Memory B cell (primary cell): ENCODE results near the gene PCSK6.

Source experiments
- ATAC-seq: fragments of 150-1000 bp; cut with Tn5 transposase; 2 replicates; pipeline ENCODE4 v1.10.0; 2021; ENCODE audit warnings: low read depth, mild to moderate bottlenecking, moderate library complexity
- DNase-seq, 2 donors: peaks; one replicate each; pipeline ENCODE4 v3.0.0; 2022; ENCODE audit warnings: low spot score in 2 of 2
- H3K27ac Mint-ChIP-seq: one replicate; pipeline ENCODE4 v1.8.0; 2022; ENCODE audit warnings: mild to moderate bottlenecking, moderate library complexity, mixed read lengths
- H3K27me3 Mint-ChIP-seq: one replicate; pipeline ENCODE4 v1.8.0; 2022; ENCODE audit warnings: mixed read lengths
- H3K36me3 Mint-ChIP-seq: one replicate; pipeline ENCODE4 v1.8.0; 2022; ENCODE audit warnings: mild to moderate bottlenecking, mixed read lengths
- H3K4me1 Mint-ChIP-seq: one replicate; pipeline ENCODE4 v1.8.0; 2022; ENCODE audit warnings: mixed read lengths
- H3K4me3 Mint-ChIP-seq: one replicate; pipeline ENCODE4 v1.8.0; 2022; ENCODE audit warnings: mild to moderate bottlenecking, moderate library complexity, mixed read lengths
- H3K9me3 Mint-ChIP-seq: one replicate; pipeline ENCODE4 v1.8.0; 2022; ENCODE audit warnings: mixed read lengths

PCSK6 gene

DNA sequence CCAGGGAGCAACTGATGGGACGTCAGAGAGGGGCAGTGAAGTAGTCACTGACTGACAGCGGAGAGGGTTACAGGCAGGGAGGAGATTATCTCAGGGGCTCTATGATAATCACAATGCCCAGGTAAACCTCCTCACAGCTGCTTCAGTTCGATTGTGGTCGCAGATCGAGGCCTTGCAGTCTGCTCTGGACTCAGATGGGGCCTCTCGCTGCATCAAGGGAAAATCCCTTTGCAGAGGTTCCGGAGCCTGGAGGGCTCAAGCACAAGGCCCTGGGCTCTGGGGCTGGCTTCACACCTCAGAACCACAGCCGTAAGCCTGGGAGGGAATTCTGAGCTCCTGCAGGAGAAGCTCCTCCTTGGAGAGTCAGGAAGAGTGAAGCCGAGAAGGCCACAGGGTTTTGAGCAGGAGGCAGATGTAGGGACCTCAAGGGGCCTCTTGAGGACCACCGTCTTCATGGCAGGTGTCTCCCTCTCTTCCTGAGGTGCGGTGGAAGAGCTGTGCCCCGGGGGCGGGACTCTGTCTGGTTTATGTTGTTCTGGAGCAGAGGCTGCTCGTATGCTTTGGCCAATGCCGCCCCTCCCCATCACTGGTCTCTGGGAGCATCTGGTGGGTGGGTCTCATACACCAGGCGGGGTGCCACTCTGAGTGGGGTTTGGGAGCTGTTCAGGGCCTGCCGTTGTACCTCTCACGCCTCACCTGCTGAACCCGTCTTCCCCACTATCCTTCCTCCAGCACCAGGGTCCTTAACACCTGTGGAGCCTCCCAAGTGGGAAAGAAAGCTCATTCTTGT is 175.0 kb downstream of the PCSK6 start:
- DNase-seq = no peak
- Mint-ChIP-seq H3K4me3 (no peak overlapping the region), H3K27ac (no peak overlapping the region)

DNA sequence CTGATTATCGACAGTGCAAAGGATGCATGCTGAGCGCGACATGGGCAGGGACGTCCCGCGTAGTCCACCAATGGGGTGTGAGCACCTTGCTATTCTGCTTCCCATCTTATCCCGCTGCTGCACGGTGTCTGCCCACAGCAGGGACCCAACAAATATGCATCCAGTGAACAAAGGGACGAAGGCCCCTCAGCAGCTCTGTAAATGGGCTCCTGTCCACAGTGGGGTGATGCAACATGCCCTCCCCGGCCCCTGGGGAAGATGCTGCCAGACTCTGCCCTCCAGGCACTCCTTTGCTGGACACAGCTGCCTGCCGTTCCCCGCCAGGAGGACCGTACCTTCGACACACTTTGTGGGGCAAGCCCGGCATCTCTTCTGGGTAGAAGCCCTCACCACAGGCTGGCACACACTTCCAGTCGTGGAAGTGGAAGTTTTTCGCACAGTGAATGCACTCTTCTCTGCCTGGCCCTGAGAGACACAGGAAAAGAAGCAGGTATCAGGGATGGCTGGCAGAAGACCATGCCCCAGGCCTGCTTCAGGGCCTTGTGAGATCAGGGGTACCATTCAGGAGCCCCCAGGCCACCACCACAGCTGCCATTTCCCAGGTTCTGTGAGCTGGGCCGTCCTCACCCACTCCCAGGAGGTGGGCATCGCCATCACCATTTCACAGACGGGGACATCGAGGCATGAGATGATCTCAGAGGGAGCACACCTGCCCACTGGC is 176.3 kb downstream of the PCSK6 start:
- ATAC-seq = no peak
- H3K27ac Mint-ChIP-seq = no peak overlapping the region
- H3K4me1 Mint-ChIP-seq = no peaks in the 10 kb centered on the region
- H3K9me3 Mint-ChIP-seq = no peaks in the 10 kb centered on the region
- peaks cover 3% of the 10 kb centered on the region for H3K36me3 Mint-ChIP-seq
- peaks cover 16% of the 10 kb centered on the region for H3K27me3 Mint-ChIP-seq
- H3K4me3 Mint-ChIP-seq = no peak overlapping the region
- no peak for DNase-seq

More for the DNA sequence above, 175.0 kb downstream of the PCSK6 start:
- ATAC-seq = no peak
- Mint-ChIP-seq H3K36me3 (peaks cover 3% of the 10 kb centered on the region), H3K9me3 (no peaks in the 10 kb centered on the region), H3K4me1 (no peaks in the 10 kb centered on the region), H3K27me3 (peaks cover 24% of the 10 kb centered on the region)

DNA sequence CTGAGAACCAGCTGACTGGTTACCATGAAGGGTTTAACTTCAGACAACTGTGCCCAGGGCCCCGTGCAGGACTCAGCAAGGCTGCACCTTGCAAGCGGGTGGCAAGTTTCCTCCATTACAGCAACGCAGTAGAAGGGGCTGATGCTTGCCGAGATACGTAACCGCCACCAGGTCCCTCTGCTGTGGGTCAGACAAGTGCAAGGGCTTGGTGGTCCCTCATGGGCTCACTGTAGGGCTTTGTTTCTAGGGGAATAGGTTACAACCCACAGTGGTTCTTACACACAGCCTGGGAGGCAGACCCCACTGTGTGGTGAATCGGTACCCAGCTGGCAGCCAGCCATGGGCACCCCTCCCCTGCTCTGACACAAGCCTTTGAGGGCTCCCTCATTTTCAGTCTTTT is 179.0 kb downstream of the PCSK6 start:
- DNase-seq (no peak), ATAC-seq (no peak)
- Mint-ChIP-seq H3K27me3 (peaks cover 15% of the 10 kb centered on the region), H3K27ac (no peak overlapping the region), H3K9me3 (no peaks in the 10 kb centered on the region), H3K36me3 (peaks cover 3% of the 10 kb centered on the region), H3K4me3 (no peak overlapping the region), H3K4me1 (no peaks in the 10 kb centered on the region)

DNA sequence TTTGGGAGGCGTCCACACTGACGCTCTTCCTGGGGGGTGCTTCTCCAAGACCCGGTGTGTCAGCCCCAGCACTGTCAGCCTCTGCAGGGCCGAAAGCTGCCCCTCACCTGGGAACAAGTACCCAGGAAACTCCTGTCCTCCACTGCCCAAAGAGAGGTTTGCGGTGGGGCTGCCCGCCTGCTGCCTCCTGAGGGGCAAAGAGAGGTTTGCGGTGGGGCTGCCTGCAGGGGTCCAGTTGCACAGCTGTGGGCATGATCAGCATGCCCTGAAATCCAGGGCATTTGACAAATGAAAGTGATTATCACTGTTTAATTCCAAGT is 179.4 kb downstream of the PCSK6 start:
- no peaks in the 10 kb centered on the region for H3K9me3 Mint-ChIP-seq
- H3K27ac Mint-ChIP-seq = no peak overlapping the region
- ATAC-seq (no peak), DNase-seq (no peak)
- H3K4me1 Mint-ChIP-seq = no peaks in the 10 kb centered on the region
- H3K4me3 Mint-ChIP-seq = no peak overlapping the region
- peaks cover 3% of the 10 kb centered on the region for H3K36me3 Mint-ChIP-seq
- peaks cover 15% of the 10 kb centered on the region for H3K27me3 Mint-ChIP-seq

DNA sequence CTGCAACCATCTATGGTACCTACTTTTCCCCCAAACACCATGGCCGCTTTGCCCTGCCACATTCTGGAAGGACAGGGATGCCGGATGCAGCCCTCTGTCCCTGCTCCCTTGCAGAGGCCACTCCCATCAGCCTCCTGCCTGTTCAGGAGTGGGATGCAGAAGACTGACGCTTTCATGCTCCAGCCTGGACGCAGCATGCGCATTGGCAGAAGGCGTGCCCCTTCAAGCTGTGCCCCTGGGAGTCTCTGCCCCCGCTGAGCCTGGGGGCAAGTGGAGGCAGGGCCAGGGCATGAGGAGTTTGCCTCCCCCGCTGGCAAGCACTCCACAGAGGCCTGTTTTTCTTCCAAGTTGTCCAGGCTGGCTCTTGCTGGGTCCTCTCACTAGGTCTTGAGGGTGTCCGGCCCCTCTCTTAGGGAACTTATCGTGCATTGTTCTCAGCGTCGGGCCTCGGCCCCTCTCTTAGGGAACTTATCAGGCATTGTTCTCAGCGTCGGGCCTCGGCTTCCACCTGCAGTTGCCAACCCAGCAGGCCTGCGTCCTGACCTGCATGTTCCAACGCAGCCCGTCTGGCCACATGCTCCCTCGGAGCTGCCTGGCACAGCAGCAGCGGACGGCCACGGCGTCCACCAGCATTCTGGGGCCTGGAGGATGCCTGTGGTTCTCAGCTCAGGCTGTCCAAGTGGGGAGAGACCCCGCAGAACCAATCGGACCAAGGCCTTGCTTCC is 179.9 kb downstream of the PCSK6 start:
- H3K36me3 Mint-ChIP-seq = peaks cover 3% of the 10 kb centered on the region
- H3K27me3 Mint-ChIP-seq = peaks cover 15% of the 10 kb centered on the region
- H3K4me3 Mint-ChIP-seq = no peak overlapping the region
- no peaks in the 10 kb centered on the region for H3K9me3 Mint-ChIP-seq
- ATAC-seq = no peak
- DNase-seq = no peak
- H3K4me1 Mint-ChIP-seq = no peaks in the 10 kb centered on the region
- no peak overlapping the region for H3K27ac Mint-ChIP-seq

DNA sequence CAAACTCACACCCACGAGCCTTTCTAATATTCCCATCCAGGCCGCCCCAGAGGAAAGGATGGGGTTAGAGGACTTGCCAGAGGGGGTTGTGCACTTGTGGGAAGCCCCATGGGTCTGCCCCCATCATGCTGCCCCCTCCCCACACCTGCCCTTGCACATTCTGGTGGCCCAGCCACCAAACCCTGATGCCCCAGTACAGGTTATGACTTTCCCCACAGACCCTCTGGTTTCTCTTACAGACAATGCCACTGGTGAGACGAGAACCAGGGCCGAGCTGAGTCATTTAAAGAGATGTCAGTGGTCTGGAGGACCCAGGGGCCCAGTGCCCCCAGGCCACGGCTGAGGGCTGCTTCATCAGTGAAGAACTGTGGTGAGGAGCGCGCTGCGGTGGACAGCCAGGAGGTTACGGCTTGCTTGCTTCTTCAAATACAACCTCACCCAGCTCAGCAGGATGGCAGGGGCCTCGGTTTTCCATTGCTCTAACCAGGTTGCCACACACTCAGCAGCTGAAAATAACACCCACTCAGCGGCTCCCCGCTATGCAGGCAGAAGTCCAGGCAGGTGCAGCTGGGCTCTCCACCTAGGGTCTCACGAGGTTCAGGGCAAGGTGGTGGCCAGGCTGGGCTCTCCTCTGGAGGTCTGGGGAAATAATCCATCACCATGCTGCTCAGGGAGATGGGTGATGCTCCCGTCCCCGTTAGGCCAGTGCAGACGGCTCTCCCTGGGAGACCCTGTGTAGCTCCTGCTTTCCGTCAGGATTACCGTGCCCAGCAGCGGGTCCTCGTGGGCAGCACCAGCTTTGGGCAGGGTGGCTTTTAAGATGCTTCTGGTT is 180.7 kb downstream of the PCSK6 start:
- Mint-ChIP-seq H3K4me1 (no peaks in the 10 kb centered on the region), H3K9me3 (no peaks in the 10 kb centered on the region), H3K4me3 (no peak overlapping the region), H3K27ac (no peak overlapping the region), H3K36me3 (peaks cover 3% of the 10 kb centered on the region), H3K27me3 (peaks cover 12% of the 10 kb centered on the region)
- ATAC-seq (no peak), DNase-seq (no peak)

DNA sequence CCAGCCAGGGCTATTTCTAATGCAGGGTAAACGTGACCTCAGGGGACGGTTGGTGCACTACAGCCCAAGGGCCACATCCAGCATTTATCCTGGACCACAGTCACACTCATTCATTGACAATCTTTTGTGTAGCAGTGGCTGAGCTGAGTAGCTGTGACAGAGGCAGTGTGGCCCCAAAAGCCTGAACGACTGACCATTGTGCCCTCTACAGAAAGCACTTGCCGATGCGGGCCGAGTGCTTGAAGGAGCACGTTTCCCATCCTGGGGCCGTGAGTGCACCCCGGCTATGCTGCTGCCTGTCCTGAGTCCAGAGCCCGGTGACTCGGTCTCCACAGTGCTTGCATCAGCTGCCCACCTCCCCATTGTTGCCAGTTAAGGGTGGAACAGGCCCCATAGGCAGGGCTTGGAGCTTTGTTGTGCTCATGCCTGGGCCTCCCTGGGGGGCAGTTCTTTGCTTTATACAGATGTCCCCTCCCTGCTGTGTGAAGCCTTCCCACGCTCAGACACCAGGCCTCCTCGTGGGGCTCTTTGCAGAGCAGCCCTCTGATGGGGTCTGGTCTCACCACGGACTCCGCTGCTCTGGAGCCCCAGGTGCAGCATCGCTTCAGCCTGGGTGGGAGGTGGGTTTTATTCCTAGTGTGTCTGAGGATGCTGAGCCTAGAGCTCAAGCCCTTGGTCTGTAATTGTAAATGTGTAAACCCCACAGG is 181.5 kb downstream of the PCSK6 start:
- H3K27ac Mint-ChIP-seq = no peak overlapping the region
- H3K27me3 Mint-ChIP-seq = peaks cover 11% of the 10 kb centered on the region
- ATAC-seq = no peak
- peaks cover 3% of the 10 kb centered on the region for H3K36me3 Mint-ChIP-seq
- H3K9me3 Mint-ChIP-seq = no peaks in the 10 kb centered on the region
- H3K4me1 Mint-ChIP-seq = no peaks in the 10 kb centered on the region
- DNase-seq = no peak
- no peak overlapping the region for H3K4me3 Mint-ChIP-seq

DNA sequence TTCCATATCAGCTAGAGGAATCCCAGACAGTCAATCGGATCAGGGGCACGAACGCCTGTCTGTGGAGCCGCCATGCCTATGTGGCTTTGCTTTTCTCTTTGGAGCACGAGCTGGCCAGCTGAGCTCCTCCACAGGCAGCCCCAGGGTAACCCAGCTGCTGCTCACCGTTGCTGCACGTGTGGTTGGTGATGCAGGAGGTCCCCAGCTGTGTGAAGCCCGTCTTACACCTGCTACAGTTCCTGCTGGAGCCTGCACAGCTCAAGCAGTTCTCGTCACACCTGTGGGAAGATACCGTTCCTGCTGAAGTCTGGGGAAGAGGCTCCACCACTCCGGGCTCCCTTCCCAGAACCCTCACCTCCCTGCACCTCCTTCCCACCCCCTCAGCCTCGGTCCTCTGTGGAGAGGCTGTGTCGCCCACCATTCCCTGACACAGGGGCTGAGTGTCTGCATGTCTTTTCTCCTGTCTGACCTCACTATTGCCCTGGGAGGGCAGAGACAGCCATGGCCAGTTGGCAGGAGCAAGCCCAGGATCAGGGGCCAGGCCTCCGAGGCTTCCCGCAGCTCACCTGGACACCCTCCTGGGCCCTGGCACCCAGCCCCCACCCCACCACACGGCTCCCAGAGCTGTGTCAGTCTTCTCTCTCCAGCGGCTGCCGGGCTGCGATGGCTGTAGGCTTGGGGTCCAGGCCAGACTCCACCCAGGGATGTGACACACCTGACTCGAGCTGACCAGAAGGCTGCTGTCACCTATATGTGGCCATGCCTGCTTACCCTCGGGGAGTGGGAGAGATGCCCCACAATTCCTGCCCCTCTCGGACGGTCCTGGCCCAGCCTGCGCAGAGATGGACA is 182.2 kb downstream of the PCSK6 start:
- DNase-seq = no peak
- no peak overlapping the region for H3K4me3 Mint-ChIP-seq
- no peaks in the 10 kb centered on the region for H3K4me1 Mint-ChIP-seq
- no peak for ATAC-seq
- H3K36me3 Mint-ChIP-seq = peaks cover 3% of the 10 kb centered on the region
- no peaks in the 10 kb centered on the region for H3K9me3 Mint-ChIP-seq
- peaks cover 11% of the 10 kb centered on the region for H3K27me3 Mint-ChIP-seq
- no peak overlapping the region for H3K27ac Mint-ChIP-seq

DNA sequence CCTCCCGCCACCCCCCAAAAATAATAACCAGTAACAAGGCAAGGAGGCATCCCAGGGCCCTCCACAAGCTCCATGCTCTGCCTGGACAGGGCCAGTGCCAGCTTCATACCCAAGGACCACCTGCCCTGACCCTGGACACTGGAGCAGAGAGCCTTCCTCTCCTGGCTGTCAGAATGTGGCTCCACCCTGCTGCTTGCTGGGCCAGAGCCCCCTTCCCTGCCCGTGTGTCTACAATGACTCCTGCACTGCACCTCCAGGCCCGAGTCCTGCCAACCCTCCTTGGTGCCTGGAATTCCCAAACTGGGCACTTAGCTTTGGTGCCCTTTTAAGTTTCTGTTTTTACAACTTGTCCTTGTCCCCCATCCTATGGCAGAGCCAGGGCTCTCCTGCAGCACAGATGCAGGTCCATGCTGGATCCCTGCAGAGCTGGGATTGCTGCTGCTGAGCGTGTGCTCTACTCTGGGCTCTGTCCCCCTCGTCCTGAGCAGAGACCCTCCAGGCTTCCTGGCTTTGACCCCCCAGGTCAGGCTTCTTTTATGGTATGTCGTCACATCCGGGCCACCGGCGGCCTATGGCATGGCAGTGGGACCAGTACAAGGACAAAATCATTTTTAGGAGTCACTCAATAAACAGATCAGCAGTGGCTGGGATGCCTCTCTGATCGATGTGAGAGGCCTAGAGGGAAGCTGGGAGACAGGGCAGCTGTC is 183.0 kb downstream of the PCSK6 start:
- no peaks in the 10 kb centered on the region for H3K4me1 Mint-ChIP-seq
- ATAC-seq = no peak
- H3K27ac Mint-ChIP-seq = no peak overlapping the region
- H3K9me3 Mint-ChIP-seq = no peaks in the 10 kb centered on the region
- no peak overlapping the region for H3K4me3 Mint-ChIP-seq
- peaks cover 8% of the 10 kb centered on the region for H3K27me3 Mint-ChIP-seq
- H3K36me3 Mint-ChIP-seq = no peaks in the 10 kb centered on the region
- no peak for DNase-seq

DNA sequence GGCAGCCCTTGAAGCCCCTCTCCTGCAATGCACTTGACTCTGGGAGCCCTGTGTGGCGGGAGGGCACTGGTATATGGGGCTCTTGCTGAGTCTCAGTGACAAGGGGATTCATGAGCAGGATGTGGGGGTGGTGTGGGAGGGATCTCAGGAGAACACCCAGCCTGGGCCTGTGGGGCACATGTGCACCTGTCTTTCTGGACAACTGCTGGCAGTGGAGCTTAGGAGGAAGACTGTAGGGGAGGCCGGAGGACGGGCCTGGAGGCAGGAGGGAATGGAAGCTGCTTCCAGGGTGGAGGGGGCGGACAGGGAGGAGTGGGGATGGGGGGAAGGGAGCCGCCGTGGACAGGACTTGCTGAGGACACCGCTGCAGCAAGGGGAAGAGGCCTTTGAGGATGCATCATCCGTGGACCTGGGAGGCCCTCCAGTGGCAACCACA is 183.7 kb downstream of the PCSK6 start:
- H3K9me3 Mint-ChIP-seq = no peaks in the 10 kb centered on the region
- ATAC-seq = no peak

DNA sequence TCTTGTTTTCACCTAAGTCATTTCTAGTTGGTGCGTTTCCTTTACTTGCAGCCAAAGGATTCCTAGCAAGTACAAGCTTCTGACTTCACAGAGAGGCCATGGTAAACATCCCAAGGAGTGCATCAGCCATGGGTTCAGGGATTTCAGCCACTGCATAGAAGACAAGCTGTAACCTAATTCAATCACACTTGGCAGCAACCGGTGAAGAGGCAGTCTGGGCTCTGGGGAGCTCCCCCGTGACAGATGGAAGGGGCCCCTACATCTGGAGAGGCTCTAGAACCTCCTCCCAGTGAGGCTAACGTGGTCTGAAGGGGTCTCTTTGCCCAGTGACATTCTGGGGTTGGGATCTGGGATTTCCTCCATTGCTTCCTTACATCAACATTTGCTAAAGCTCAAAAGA is 186.1 kb downstream of the PCSK6 start:
- Mint-ChIP-seq H3K4me1 (no peaks in the 10 kb centered on the region), H3K4me3 (no peak overlapping the region), H3K9me3 (no peaks in the 10 kb centered on the region), H3K27ac (no peak overlapping the region), H3K27me3 (peaks cover 3% of the 10 kb centered on the region), H3K36me3 (no peaks in the 10 kb centered on the region)
- ATAC-seq = no peak
- DNase-seq = no peak

More for the DNA sequence above, 183.7 kb downstream of the PCSK6 start:
- H3K36me3 Mint-ChIP-seq = no peaks in the 10 kb centered on the region
- H3K27me3 Mint-ChIP-seq = peaks cover 5% of the 10 kb centered on the region
- H3K27ac Mint-ChIP-seq = no peak overlapping the region
- DNase-seq = no peak
- no peaks in the 10 kb centered on the region for H3K4me1 Mint-ChIP-seq
- H3K4me3 Mint-ChIP-seq = no peak overlapping the region
